HCT116 (cell line): ENCODE data around the gene NFASC. TPM values are rescaled to one million over a fixed set of nuclear protein-coding genes. Genes with fewer than 3 reads are reported as not detected.

Experiments
- ATAC-seq: fragments of 200-7000 bp; cut with Tn5 transposase; 2 replicates; pipeline ENCODE4 v1.9.1; 2020; ENCODE audit warnings: mild to moderate bottlenecking, moderate library complexity
- BruUV-seq: library from RNA; stranded (reverse); fragments of 400-500 nt; replicated peaks from 2 replicates; lab custom pipeline; 2021; lab: Mats Ljungman, UMichigan
- CTCF ChIA-PET: fragments of 300-600 bp; sonication (Branson Sonifier 250); formaldehyde crosslinking; loops from one replicate; lab custom pipeline; 2021; ENCODE audit warnings: antibody characterized with exemption; lab: Charles Lee
- POLR2A ChIA-PET: fragments of 300-600, 350-600 bp; sonication (Branson Sonifier 250); formaldehyde crosslinking; loops from one replicate; lab custom pipeline; 2021; ENCODE audit warnings: antibody characterized with exemption; lab: Charles Lee
- RAD21 ChIA-PET, 2 experiments: fragments of 300-600 bp; sonication (Branson Sonifier 250); formaldehyde crosslinking; loops; one replicate each; lab custom pipeline; 2023; ENCODE audit warnings: low total read pairs in 2 of 2; ENCODE audit not compliant: uncharacterized antibody in 2 of 2, unreplicated experiment in 2 of 2, low non-redundant PET in 1 of 2; lab: Charles Lee
- DNase-seq: peaks from one replicate; pipeline ENCODE4 v3.0.0-alpha.2; 2010; ENCODE audit warnings: low read depth, low spot score
- H2AFZ ChIP-seq: fragments of 200-600 bp; shearing (Covaris generic), sonication (generic); 2 replicates; pipeline ENCODE4 v1.6.1; 2017; ENCODE audit warnings: low read depth, mixed run types, mixed read lengths, antibody characterized with exemption, low read length; ENCODE audit not compliant: poor library complexity, severe bottlenecking
- H3K27ac ChIP-seq: 2 replicates; pipeline ENCODE4 v1.5.1; 2012; ENCODE audit warnings: low read depth, low read length
- H3K27me3 ChIP-seq: fragments of 200-600 bp; sonication (generic); 2 replicates; pipeline ENCODE4 v1.6.1; 2016; ENCODE audit warnings: mixed run types, low read length, mixed read lengths; ENCODE audit not compliant: insufficient read depth
- H3K36me3 ChIP-seq, 2 experiments: fragments of 200-500 bp in 1 of 2; fragments of 200-600 bp in 1 of 2; sonication (Bioruptor generic) in 1 of 2; sonication (generic) in 1 of 2; 2 replicates each; pipeline versions ENCODE4 v1.5.1 to v1.6.1; 2014 to 2016; ENCODE audit warnings: low read length in 2 of 2, inconsistent platforms in 1 of 2, mixed read lengths in 1 of 2, mixed run types in 1 of 2; ENCODE audit not compliant: insufficient read depth in 2 of 2, control insufficient read depth in 1 of 2
- H3K4me1 ChIP-seq, 2 experiments: fragments of 200-600 bp in 1 of 2; sonication (generic) in 1 of 2; 2 replicates each; pipeline versions ENCODE4 v1.5.1 to v1.6.1; 2012 to 2017; ENCODE audit warnings: low read length in 2 of 2, inconsistent platforms in 1 of 2, mild to moderate bottlenecking in 1 of 2, mixed read lengths in 1 of 2, mixed run types in 1 of 2, moderate library complexity in 1 of 2; ENCODE audit not compliant: insufficient read depth in 2 of 2, control insufficient read depth in 1 of 2
- H3K4me2 ChIP-seq: fragments of 200-600 bp; sonication (generic); 2 replicates; pipeline ENCODE4 v1.6.1; 2017; ENCODE audit warnings: mixed run types, low read length, mixed read lengths
- H3K4me3 ChIP-seq, 2 experiments: fragments of 200-600 bp in 1 of 2; sonication (generic) in 1 of 2; replicated peaks in 1 of 2; 2 replicates each; pipeline ENCODE4 v1.5.1; 2011 to 2016; ENCODE audit warnings: low read length in 2 of 2, control low read depth in 1 of 2, low read depth in 1 of 2, mild to moderate bottlenecking in 1 of 2, mixed read lengths in 1 of 2, mixed run types in 1 of 2
- H3K79me2 ChIP-seq: fragments of 200-600 bp; sonication (generic); 2 replicates; pipeline ENCODE4 v1.6.1; 2017; ENCODE audit warnings: mild to moderate bottlenecking, mixed run types, low read length, moderate library complexity, mixed read lengths; ENCODE audit not compliant: insufficient read depth
- H3K9ac ChIP-seq: fragments of 200-600 bp; sonication (generic); 2 replicates; pipeline ENCODE4 v1.6.1; 2016; ENCODE audit warnings: low read length, mixed read lengths
- H3K9me2 ChIP-seq: fragments of 200-600 bp; sonication (generic), shearing (Covaris generic); 2 replicates; pipeline ENCODE4 v1.6.1; 2017; ENCODE audit warnings: mixed run types, mild to moderate bottlenecking, moderate library complexity; ENCODE audit not compliant: insufficient read depth
- H3K9me3 ChIP-seq, 2 experiments: fragments of 200-500 bp in 1 of 2; fragments of 200-600 bp in 1 of 2; sonication (Bioruptor generic) in 1 of 2; sonication (generic) in 1 of 2; 2 replicates each; pipeline ENCODE4 v1.6.1; 2014 to 2017; ENCODE audit warnings: low read length in 2 of 2, mixed read lengths in 2 of 2, inconsistent platforms in 1 of 2, low read depth in 1 of 2, mild to moderate bottlenecking in 1 of 2, mixed run types in 1 of 2, moderate library complexity in 1 of 2; ENCODE audit not compliant: control insufficient read depth in 1 of 2, insufficient read depth in 1 of 2
- H4K20me1 ChIP-seq: fragments of 200-600 bp; sonication (generic), shearing (Covaris generic); 2 replicates; pipeline ENCODE4 v1.6.1; 2017; ENCODE audit warnings: mixed run types, mild to moderate bottlenecking, moderate library complexity; ENCODE audit not compliant: insufficient read depth
- CBX3 ChIP-seq: IDR thresholded peaks from 2 replicates; pipeline ENCODE4 v1.6.1; 2012; ENCODE audit warnings: low read depth
- POLR2A ChIP-seq: IDR thresholded peaks from 2 replicates; pipeline ENCODE4 v1.7.0; 2011; ENCODE audit warnings: borderline replicate concordance; ENCODE audit not compliant: insufficient read depth, insufficient read length; ENCODE audit errors: extremely low read depth
- intact Hi-C: fragments of 100-400 bp; cut with micrococcal nuclease; formaldehyde crosslinking; loops from 2 replicates; pipeline ENCODE4 v1.10.0; 2022
- total RNA-seq: library from RNA; stranded (reverse); gene quantifications from one replicate; pipeline ENCODE4 v1.2.1, GENCODE V29; 2021; ENCODE audit not compliant: unreplicated experiment

The NFASC gene
- total RNA-seq, 1 experiment from 2014 or later, result 0.57 TPM

DNA sequence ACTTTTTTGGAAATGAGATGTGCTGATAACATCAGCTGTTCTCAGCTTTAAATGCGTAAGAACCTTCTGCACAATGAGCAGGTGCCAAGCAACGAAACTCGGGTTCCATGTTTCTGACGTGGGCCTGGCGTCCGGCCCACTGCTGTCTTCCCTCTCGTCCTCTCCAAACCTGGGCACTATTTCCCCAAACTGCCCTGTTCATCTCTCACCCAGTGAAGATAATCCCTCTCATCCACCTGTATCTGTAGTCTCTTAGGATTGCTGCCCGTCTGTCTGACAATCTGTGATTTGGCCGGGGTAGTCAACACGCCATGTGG, 122.3 kb downstream of the NFASC start:
- Histone ChIP-seq H4K20me1 (no peaks in the 10 kb centered on the region), H3K79me2 (no peaks in the 10 kb centered on the region), H3K27ac (no peak overlapping the region), H3K4me1 (no peaks in the 10 kb centered on the region), H3K9me2 (no peaks in the 10 kb centered on the region), H3K4me3 (no peak overlapping the region), H3K4me2 (no peak overlapping the region), H2AFZ (no peak overlapping the region), H3K9ac (no peak overlapping the region), H3K36me3 (no peaks in the 10 kb centered on the region), H3K9me3 (no peaks in the 10 kb centered on the region), H3K27me3 (peaks cover 8% of the 10 kb centered on the region; the same call in 1 of the 2 replicates)
- intact Hi-C loops, result no loop called here
- ATAC-seq (no peak), DNase-seq (no peak)
- CTCF ChIA-PET, result interaction anchor here (0.9 to 9.1 kb wide), 3 partner anchors 69 to 235 kb away, joined by 4 to 205 read pairs (median 5); partner anchors contain the start of gene TMCC2
- BruUV-seq, result no TSS peak
- TF ChIP-seq POLR2A, result no peak
- POLR2A ChIA-PET, result interaction anchor here (0.5 kb wide), 1 partner anchor 466 kb away, joined by 4 read pairs; no protein-coding TSS in a partner anchor
- RAD21 ChIA-PET, result no interaction called here

DNA sequence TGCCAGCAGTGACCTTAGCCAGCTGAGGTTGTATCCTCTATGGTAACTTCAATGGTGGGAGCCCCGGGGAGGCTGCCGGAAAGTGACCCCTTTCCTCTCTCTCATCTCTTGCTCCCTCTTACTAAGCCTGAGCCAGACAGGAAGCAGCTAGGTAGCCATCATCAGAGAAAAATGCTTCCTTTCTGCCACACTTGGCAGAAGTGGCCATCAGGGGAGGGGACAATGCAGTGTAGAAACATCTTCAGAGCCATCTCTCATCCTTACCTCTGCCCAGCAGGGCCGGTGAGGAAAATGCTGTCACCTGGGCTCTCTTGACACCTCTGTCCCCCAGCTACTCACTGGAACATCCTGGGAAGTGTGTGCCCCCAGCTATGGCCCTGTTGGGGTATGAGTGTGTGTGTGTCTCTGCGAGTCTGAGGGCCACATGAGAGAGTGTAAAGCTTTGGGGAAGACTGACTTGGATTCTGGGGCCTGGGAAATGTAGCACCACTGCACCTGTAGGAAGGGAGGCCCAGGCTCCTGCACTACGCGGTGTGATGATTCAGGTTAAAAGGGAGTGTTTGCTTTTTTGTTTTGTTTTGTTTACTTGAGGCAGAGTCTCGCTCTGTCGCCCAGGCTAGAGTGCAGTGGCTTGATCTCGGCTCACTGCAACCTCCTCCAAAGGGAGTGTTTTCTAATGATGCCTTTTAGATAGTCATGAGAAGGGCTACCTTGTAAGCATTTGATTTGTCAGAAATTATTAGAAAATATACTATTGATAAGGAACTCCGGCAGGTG, 123.6 kb downstream of the NFASC start:
- Histone ChIP-seq H3K27ac (no peak overlapping the region), H3K36me3 (no peaks in the 10 kb centered on the region), H3K27me3 (peaks cover 8% of the 10 kb centered on the region; the same call in 1 of the 2 replicates), H3K4me3 (no peak overlapping the region), H3K9me2 (no peaks in the 10 kb centered on the region), H3K4me2 (no peak overlapping the region), H2AFZ (no peak overlapping the region), H3K9me3 (no peaks in the 10 kb centered on the region), H4K20me1 (no peaks in the 10 kb centered on the region), H3K79me2 (no peaks in the 10 kb centered on the region), H3K9ac (no peak overlapping the region), H3K4me1 (no peaks in the 10 kb centered on the region)
- ChIA-PET POLR2A (no interaction called here), CTCF (interaction anchor here (0.9 to 1.2 kb wide), 2 partner anchors 67 to 68 kb away, joined by 3 to 5 read pairs; no protein-coding TSS in a partner anchor), RAD21 (no interaction called here)
- intact Hi-C loops, result no loop called here
- BruUV-seq, result no TSS peak
- ATAC-seq (no peak), DNase-seq (no peak)
- TF ChIP-seq CBX3, result no peak
